ENCODE measurements around the gene CLHC1. TPM values are rescaled to one million over a fixed set of nuclear protein-coding genes. Genes with fewer than 3 reads are reported as not detected.

CLHC1 gene
- total RNA-seq, 2 experiments from 2014 or later: 7.5 to 8.3 TPM

DNA sequence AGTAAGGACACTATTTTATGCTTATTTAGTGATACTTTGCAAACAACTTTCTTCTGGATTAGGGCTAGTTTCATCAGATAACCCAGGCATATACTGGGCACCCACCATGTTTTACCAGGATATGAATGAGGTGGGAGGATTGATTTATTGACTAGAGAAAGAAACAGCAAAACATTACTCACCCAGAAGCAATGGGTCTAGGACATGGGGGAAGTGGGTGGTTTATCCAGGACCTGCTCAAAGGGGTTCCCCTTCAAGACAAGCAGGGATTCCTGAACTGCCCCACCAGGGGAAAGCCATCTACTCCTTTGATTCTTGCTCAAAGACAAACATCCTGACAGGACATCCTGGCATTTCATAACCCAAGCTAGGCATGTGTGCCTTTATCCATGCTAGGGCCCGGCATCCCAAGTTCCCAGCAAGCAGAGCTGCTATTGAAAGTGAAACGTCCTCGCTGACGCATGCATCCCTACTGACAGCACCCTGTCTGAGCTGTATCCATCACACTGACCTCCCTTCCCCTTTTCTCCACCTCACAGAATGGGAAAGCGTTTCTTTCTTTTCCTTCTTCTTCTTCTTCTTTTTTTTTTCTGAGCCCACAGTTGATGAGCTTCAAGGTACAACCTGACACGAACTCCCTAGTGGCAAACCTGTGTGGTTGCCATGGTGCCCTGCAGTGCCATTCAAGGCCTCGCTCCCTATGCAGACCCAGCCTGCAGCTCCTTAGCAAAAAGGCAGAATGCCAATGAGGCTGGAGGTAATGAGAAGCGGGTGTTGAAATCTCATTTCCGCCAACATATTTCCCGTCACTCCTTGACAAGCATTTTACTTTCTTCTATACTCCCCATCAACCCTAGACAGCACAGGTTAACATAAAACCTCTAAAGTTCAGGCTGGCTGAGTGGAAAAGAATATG lies 70.5 kb downstream of the CLHC1 start:
- H3K36me3 Mint-ChIP-seq (ENCODE audit: low read depth): no peaks in the 10 kb centered on the region
- ChIA-PET POLR2A (interaction anchor here (0.9 kb wide), 1 partner anchor 63 kb away, joined by 3 read pairs; no protein-coding TSS in a partner anchor), CTCF (no interaction called here)
- no peak overlapping the region for H3K4me3 Mint-ChIP-seq
- H3K9me3 Mint-ChIP-seq: no peaks in the 10 kb centered on the region
- H3K4me1 Mint-ChIP-seq: peaks cover 7% of the 10 kb centered on the region
- no peak for DNase-seq
- no peaks in the 10 kb centered on the region for H3K27me3 Mint-ChIP-seq
- H3K27ac Mint-ChIP-seq: no peak overlapping the region

DNA sequence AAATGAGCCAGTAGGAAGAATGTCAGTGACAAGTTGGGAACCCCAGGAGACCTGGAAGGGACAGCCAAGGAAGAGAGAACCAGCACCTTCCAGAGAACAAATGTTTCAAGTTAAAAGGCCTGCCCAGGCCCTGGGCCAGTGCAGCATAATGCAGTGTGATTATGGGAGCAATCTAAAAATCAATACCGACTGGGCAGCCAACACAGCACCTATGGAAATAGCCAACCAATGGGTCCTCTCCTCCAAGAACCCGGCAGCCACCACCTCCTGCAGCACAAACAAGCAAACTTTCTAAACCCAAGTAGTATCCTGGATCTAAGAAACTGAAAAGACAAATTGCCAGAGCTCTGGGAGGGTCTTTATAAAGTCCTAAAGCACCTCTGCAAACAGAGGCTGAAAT lies 71.7 kb downstream of the CLHC1 start:
- Mint-ChIP-seq H3K9me3 (no peaks in the 10 kb centered on the region), H3K27ac (no peak overlapping the region), H3K36me3 (ENCODE audit: low read depth) (no peaks in the 10 kb centered on the region), H3K4me3 (no peak overlapping the region), H3K27me3 (no peaks in the 10 kb centered on the region), H3K4me1 (peaks cover 7% of the 10 kb centered on the region)
- DNase-seq: no peak
- POLR2A ChIA-PET: no interaction called here
- CTCF ChIA-PET: no interaction called here

DNA sequence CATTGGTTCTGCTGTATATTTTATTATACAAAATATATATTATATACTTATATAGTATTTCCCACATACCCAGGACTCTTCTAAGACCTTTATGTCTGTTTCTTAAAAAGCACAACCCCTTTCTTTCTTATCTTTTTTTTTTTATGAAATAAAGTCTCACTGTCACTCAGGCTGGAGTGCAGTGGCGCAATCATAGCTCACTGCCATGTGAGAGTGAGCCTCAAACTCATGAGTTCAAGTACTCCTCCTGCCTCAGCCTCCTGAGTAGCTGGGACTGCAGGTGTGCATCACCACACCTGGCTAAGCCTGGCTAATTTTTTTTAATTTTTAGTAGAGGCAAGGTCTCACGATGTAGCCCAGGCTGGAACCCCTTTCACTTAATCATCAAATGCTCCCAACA lies 72.3 kb downstream of the CLHC1 start:
- H3K4me1 Mint-ChIP-seq: peaks cover 7% of the 10 kb centered on the region
- H3K27ac Mint-ChIP-seq: no peak overlapping the region
- POLR2A ChIA-PET: no interaction called here
- H3K9me3 Mint-ChIP-seq: no peaks in the 10 kb centered on the region
- H3K4me3 Mint-ChIP-seq: no peak overlapping the region
- no peak for DNase-seq
- CTCF ChIA-PET: interaction anchor here (1.0 kb wide), 1 partner anchor 15 kb away, joined by 4 read pairs; no protein-coding TSS in a partner anchor
- no peaks in the 10 kb centered on the region for H3K36me3 Mint-ChIP-seq (ENCODE audit: low read depth)
- no peaks in the 10 kb centered on the region for H3K27me3 Mint-ChIP-seq

- ChIA-PET POLR2A (interaction anchor here (1.4 kb wide), 1 partner anchor 111 kb away, joined by 5 read pairs; no protein-coding TSS in a partner anchor), CTCF (interaction anchor here (1.0 kb wide), 1 partner anchor 16 kb away, joined by 4 read pairs; no protein-coding TSS in a partner anchor)
- Mint-ChIP-seq H3K36me3 (ENCODE audit: low read depth) (no peaks in the 10 kb centered on the region), H3K27me3 (no peaks in the 10 kb centered on the region), H3K27ac (no peak overlapping the region), H3K4me1 (peaks cover 7% of the 10 kb centered on the region), H3K4me3 (no peak overlapping the region), H3K9me3 (no peaks in the 10 kb centered on the region)
- DNase-seq: no peak
Observed at GRCh38 chr2:55159037-55159651, 72.9 kb downstream of the CLHC1 start.

- ChIA-PET POLR2A (interaction anchor here (0.6 to 1.4 kb wide), 3 partner anchors 24 to 110 kb away, joined by 3 to 5 read pairs (median 3); no protein-coding TSS in a partner anchor), CTCF (interaction anchor here (0.8 to 0.9 kb wide), 2 partner anchors 10 to 13 kb away, joined by 3 read pairs; no protein-coding TSS in a partner anchor)
- no peaks in the 10 kb centered on the region for H3K9me3 Mint-ChIP-seq
- H3K27me3 Mint-ChIP-seq: no peaks in the 10 kb centered on the region
- H3K27ac Mint-ChIP-seq: no peak overlapping the region
- H3K36me3 Mint-ChIP-seq (ENCODE audit: low read depth): no peaks in the 10 kb centered on the region
- H3K4me3 Mint-ChIP-seq: no peak overlapping the region
- no peak for DNase-seq
- peaks cover 7% of the 10 kb centered on the region for H3K4me1 Mint-ChIP-seq
Observed at GRCh38 chr2:55158111-55158814, 73.8 kb downstream of the CLHC1 start.

DNA sequence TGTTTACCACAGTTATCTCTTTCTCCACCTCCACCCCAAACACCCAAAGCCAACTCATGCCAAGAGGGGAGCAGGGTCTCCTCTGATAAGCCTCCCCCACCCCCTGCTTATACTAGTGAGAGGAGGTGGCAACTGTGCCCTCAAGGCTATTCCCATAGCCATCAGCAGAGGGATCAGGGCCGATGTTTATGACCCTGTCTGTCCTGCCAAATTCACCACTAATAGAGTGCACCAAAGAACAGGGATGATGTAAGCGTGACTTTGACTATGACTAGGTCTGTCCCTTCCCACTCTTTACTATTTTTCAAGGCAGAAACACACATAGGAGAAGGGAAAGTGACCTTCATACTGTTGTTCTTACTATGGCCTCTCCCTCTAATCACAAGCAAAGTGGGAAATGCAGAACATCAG lies 74.6 kb downstream of the CLHC1 start:
- no peak for DNase-seq
- no peaks in the 10 kb centered on the region for H3K36me3 Mint-ChIP-seq (ENCODE audit: low read depth)
- peaks cover 7% of the 10 kb centered on the region for H3K4me1 Mint-ChIP-seq
- no peak overlapping the region for H3K4me3 Mint-ChIP-seq
- H3K9me3 Mint-ChIP-seq: no peaks in the 10 kb centered on the region
- no peaks in the 10 kb centered on the region for H3K27me3 Mint-ChIP-seq
- CTCF ChIA-PET: interaction anchor here (0.9 kb wide), 1 partner anchor 9 kb away, joined by 3 read pairs; no protein-coding TSS in a partner anchor
- POLR2A ChIA-PET: interaction anchor here (0.6 kb wide), 2 partner anchors 23 to 43 kb away, joined by 3 read pairs; no protein-coding TSS in a partner anchor
- H3K27ac Mint-ChIP-seq: no peak overlapping the region

GRCh38 chr2:55156984-55157383 lies 75.1 kb downstream of the CLHC1 start:
- no peaks in the 10 kb centered on the region for H3K27me3 Mint-ChIP-seq
- H3K27ac Mint-ChIP-seq: no peak overlapping the region
- H3K36me3 Mint-ChIP-seq (ENCODE audit: low read depth): no peaks in the 10 kb centered on the region
- no peak for DNase-seq
- no peaks in the 10 kb centered on the region for H3K9me3 Mint-ChIP-seq
- H3K4me3 Mint-ChIP-seq: no peak overlapping the region
- POLR2A ChIA-PET: no interaction called here
- H3K4me1 Mint-ChIP-seq: peaks cover 7% of the 10 kb centered on the region
- CTCF ChIA-PET: interaction anchor here (1.1 to 1.2 kb wide), 2 partner anchors 11 to 12 kb away, joined by 3 to 4 read pairs; no protein-coding TSS in a partner anchor

DNA sequence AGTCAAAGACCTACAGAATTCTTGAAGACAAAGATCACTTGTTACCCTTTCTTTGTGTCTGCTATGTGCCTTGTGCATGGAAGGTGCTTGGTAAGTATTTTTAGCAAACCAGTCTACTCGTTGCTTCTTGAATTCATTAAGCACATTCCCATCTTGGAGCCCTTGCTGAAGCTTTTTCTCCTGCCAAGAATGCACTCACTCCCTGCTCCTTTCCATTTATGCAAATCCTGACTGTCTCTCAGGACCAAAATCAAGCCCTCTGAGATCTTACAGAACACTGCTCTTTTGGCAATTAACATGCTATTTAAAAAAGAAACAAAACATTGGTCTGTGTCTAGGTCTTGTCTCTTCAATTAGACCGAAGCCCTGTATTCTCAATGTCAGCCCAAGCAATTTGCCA lies 75.8 kb downstream of the CLHC1 start:
- Mint-ChIP-seq H3K4me1 (peaks cover 7% of the 10 kb centered on the region), H3K27me3 (no peaks in the 10 kb centered on the region), H3K36me3 (ENCODE audit: low read depth) (no peaks in the 10 kb centered on the region), H3K9me3 (no peaks in the 10 kb centered on the region), H3K27ac (no peak overlapping the region), H3K4me3 (no peak overlapping the region)
- no peak for DNase-seq
- POLR2A ChIA-PET: no interaction called here
- CTCF ChIA-PET: interaction anchor here (1.1 to 1.2 kb wide), 2 partner anchors 12 to 13 kb away, joined by 3 to 4 read pairs; no protein-coding TSS in a partner anchor

GRCh38 chr2:55155764-55156281 lies 76.3 kb downstream of the CLHC1 start:
- CTCF ChIA-PET: interaction anchor here (1.1 to 1.2 kb wide), 2 partner anchors 12 to 14 kb away, joined by 3 to 4 read pairs; no protein-coding TSS in a partner anchor
- H3K27ac Mint-ChIP-seq: no peak overlapping the region

DNA sequence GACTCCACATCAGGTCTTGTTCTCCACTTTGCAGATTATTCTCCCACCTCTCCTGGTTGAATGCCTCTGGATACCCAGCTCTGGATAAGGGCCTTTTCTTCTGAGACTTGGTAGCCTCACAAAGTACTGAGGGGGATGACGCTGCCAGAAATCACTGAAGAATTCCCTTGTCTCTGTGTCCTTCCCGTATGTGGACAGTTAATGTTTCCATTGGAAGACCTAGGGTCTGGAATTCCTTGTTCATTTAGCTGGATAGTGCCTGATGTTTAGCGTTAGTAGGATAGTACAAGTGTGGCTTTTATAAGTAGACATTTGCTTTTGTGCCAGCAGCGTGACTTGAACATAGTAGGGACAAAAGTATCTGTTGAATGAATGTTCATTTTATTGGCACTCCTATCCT lies 76.9 kb downstream of the CLHC1 start:
- Mint-ChIP-seq H3K9me3 (no peaks in the 10 kb centered on the region), H3K36me3 (ENCODE audit: low read depth) (no peaks in the 10 kb centered on the region), H3K27me3 (no peaks in the 10 kb centered on the region), H3K4me3 (no peak overlapping the region), H3K4me1 (peaks cover 7% of the 10 kb centered on the region), H3K27ac (no peak overlapping the region)
- DNase-seq: no peak
- CTCF ChIA-PET: no interaction called here
- POLR2A ChIA-PET: no interaction called here

More at GRCh38 chr2:55155764-55156281, 76.3 kb downstream of the CLHC1 start:
- no peaks in the 10 kb centered on the region for H3K36me3 Mint-ChIP-seq (ENCODE audit: low read depth)
- no peaks in the 10 kb centered on the region for H3K27me3 Mint-ChIP-seq
- POLR2A ChIA-PET: no interaction called here
- H3K9me3 Mint-ChIP-seq: no peaks in the 10 kb centered on the region
- H3K4me1 Mint-ChIP-seq: peaks cover 7% of the 10 kb centered on the region
- no peak for DNase-seq
- H3K4me3 Mint-ChIP-seq: no peak overlapping the region

DNA sequence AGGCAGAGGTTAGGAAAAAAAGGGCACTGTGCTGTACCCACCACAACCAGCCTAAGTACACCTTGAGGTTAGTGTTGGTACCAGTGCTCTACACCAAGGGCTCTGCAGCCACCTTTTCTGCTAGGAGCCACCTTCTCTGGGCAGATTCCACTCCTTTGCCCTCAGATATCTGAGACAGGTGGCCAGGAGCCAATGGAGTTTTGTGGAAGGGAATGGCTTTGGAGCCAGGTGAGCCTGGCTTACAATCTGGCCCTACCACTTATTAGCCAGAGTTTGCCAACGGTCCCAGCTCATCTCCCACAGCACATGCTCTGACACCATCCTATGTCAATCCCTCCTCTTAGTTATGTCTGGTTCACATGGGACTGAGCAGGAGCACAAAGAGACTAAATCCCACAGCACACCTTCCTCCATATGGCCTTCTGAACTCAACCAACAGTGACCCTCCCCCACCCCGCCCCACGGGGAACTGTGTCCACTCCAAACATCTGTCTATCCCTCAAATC lies 77.5 kb downstream of the CLHC1 start:
- Mint-ChIP-seq H3K27me3 (no peaks in the 10 kb centered on the region), H3K9me3 (no peaks in the 10 kb centered on the region), H3K36me3 (ENCODE audit: low read depth) (no peaks in the 10 kb centered on the region), H3K4me3 (no peak overlapping the region), H3K4me1 (peaks cover 7% of the 10 kb centered on the region), H3K27ac (no peak overlapping the region)
- no peak for DNase-seq
- ChIA-PET POLR2A (no interaction called here), CTCF (no interaction called here)

- no peak overlapping the region for H3K27ac Mint-ChIP-seq
- H3K4me1 Mint-ChIP-seq: peaks cover 7% of the 10 kb centered on the region
- no peaks in the 10 kb centered on the region for H3K36me3 Mint-ChIP-seq (ENCODE audit: low read depth)
- H3K9me3 Mint-ChIP-seq: no peaks in the 10 kb centered on the region
- no peak overlapping the region for H3K4me3 Mint-ChIP-seq
- ChIA-PET POLR2A (no interaction called here), CTCF (no interaction called here)
- no peaks in the 10 kb centered on the region for H3K27me3 Mint-ChIP-seq
- DNase-seq: no peak
Observed at GRCh38 chr2:55153584-55154299, 78.4 kb downstream of the CLHC1 start.

Measured in activated CD4-positive, alpha-beta memory T cell treated with anti-CD3 and anti-CD28 coated beads, Interleukin-2, amount 10 ng/mL, durations not matched to agents 7 days and 5 days (primary cell).